ENCODE data around the gene LAMB1. TPM values are rescaled to one million over a fixed set of nuclear protein-coding genes. Genes with fewer than 3 reads are reported as not detected.

LAMB1 gene
- total RNA-seq, 1 experiment from 2014 or later: 136 TPM

DNA sequence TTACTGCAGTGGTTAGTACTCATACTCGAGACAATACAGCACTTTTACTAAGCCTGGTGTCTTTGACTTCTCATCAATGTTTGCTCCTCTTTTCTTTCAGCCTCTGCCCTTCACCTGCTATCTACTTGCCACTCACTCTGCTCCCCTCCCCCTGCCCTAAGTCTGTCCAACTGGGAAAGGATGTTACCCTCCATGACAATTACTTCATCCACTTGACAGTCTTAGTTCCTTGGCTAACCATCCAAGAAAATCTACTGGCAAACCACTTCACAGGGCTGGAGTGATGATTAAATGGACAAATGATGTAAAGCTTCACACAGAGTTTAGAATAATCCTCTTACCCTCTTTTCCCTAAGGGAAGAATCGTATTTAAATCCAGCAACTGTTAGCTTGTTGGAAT, 120.2 kb downstream of the LAMB1 start:
- no peaks in the 10 kb centered on the region for H3K27me3 ChIP-seq (replicated peaks)
- no peak for DNase-seq (ENCODE audit: low read depth in 1 of 2, low spot score in 2 of 2)
- no peaks in the 10 kb centered on the region for H3K4me1 ChIP-seq (replicated peaks)
- H3K9me3 ChIP-seq (replicated peaks): no peaks in the 10 kb centered on the region
- H3K27ac ChIP-seq: no peak overlapping the region
- no peak overlapping the region for H3K4me3 ChIP-seq
- H3K36me3 ChIP-seq: no peaks in the 10 kb centered on the region

DNA sequence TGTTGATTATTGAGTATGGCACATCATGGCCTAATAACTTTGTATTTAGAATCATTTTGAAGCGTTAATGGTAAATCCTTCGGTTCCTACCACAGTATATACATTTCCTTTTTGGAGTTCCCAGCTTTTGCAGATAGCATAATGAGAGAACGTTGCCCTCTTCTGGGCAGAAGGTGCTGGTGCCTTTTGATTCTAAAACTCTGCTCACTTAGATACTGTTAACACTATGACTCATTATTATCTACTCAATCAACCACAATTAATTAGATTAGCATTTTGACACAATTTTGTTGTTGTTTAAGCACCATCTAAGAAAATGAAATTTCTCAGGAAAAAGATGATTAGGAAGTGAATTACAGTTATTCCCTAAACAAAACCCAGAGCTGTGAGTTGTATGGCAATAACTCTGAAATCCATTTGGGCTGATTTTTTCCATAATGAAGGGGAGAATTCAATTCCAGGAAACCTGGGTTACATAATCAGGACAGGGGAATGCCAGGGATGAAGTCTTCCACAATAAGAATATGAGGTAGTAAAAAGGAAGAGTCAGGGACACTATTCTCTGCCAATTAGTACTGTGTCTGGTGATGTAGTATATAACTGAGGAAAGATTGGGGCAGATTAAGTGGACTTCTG, 123.4 kb downstream of the LAMB1 start:
- no peak overlapping the region for H3K4me3 ChIP-seq
- H3K36me3 ChIP-seq: no peaks in the 10 kb centered on the region
- no peaks in the 10 kb centered on the region for H3K9me3 ChIP-seq (replicated peaks)
- H3K4me1 ChIP-seq (replicated peaks): 0 out of 2 replicates have a peak, but pooled peaks cover 3% of the 10 kb centered on the region
- H3K27me3 ChIP-seq (replicated peaks): no peaks in the 10 kb centered on the region
- no peak overlapping the region for H3K27ac ChIP-seq
- peak in 1 of 2 experiments; percentile 55 for DNase-seq (ENCODE audit: low read depth in 1 of 2, low spot score in 2 of 2)

DNA sequence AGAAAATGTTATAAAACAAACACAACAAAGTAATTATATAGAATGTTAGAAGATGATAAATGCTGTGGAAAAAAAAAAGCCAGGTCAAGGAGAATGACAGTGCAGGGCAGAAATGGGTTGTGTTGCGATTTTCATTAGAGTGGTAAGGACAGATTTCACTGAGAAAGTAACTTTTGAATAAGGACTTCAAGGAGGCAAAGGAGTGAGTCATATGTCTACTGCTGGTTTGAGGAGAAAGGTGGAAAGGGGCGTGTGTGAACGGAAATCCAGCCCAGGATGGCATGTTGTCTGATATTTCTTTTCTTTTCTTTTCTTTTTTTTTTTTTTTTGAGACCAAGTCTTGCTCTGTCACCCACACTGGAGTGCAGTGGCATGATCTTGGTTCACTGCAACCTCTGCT, 124.3 kb downstream of the LAMB1 start:
- no peaks in the 10 kb centered on the region for H3K36me3 ChIP-seq
- H3K27ac ChIP-seq: no peak overlapping the region
- DNase-seq (ENCODE audit: low read depth in 1 of 2, low spot score in 2 of 2): no peak
- H3K4me1 ChIP-seq (replicated peaks): 0 out of 2 replicates have a peak, but pooled peaks cover 3% of the 10 kb centered on the region
- no peaks in the 10 kb centered on the region for H3K27me3 ChIP-seq (replicated peaks)
- H3K4me3 ChIP-seq: no peak overlapping the region
- no peaks in the 10 kb centered on the region for H3K9me3 ChIP-seq (replicated peaks)

DNA sequence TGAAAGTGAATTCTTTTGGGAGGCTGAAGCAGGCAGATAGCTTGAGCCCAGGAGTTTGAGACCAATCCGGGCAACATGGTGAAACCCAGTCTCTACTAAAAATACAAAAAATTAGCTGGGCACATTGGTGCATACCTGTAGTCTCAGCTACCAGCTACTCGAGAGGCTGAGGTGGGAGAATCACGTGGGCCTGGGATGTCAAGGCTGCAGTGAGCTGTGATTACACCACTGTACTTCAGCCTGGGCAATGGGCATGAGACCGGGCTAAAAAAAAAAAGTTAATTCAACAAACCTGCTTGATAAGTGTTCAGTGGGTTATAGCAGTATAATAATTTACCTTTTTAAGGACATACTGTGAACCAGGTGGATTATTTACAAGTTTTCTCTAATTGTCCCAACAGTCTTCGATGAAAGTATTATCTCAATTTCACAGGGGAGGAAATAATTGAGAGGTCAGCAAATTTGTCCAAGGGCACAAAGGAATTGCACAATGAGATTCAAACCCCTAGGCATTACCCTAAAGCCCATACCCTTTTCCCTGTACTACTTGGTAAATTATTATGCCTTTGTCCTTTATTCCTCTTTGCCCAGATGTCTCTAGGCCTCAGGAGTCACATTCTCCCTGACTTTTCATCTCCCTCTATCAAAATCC, 125.1 kb downstream of the LAMB1 start:
- no peaks in the 10 kb centered on the region for H3K36me3 ChIP-seq
- no peak for DNase-seq (ENCODE audit: low read depth in 1 of 2, low spot score in 2 of 2)
- H3K27ac ChIP-seq: no peak overlapping the region
- 0 out of 2 replicates have a peak, but pooled peaks cover 3% of the 10 kb centered on the region for H3K4me1 ChIP-seq (replicated peaks)
- H3K9me3 ChIP-seq (replicated peaks): no peaks in the 10 kb centered on the region
- H3K27me3 ChIP-seq (replicated peaks): no peaks in the 10 kb centered on the region
- H3K4me3 ChIP-seq: no peak overlapping the region

DNA sequence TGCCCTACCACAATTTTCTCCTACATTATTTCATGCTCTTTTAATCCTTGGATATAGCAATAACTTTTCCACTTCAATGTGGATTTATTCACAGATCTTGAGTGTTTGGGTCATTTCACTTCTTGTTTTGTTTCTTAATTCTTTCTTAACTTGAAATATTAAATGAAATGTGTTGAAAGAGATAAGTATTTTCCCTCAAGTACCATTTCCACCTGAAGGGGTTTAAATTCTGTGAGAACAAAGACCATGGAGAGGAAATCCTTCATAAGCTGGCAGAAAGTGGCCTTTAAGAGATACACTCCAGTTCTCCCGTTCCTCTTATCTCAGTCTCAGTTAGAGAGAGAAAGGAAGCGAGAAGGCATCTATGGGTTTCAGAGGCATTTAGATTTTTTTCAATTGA, 126.0 kb downstream of the LAMB1 start:
- no peak for DNase-seq (ENCODE audit: low read depth in 1 of 2, low spot score in 2 of 2)
- H3K9me3 ChIP-seq (replicated peaks): no peaks in the 10 kb centered on the region
- 0 out of 2 replicates have a peak, but pooled peaks cover 3% of the 10 kb centered on the region for H3K4me1 ChIP-seq (replicated peaks)
- no peaks in the 10 kb centered on the region for H3K36me3 ChIP-seq
- no peak overlapping the region for H3K27ac ChIP-seq
- no peak overlapping the region for H3K4me3 ChIP-seq
- H3K27me3 ChIP-seq (replicated peaks): no peaks in the 10 kb centered on the region

DNA sequence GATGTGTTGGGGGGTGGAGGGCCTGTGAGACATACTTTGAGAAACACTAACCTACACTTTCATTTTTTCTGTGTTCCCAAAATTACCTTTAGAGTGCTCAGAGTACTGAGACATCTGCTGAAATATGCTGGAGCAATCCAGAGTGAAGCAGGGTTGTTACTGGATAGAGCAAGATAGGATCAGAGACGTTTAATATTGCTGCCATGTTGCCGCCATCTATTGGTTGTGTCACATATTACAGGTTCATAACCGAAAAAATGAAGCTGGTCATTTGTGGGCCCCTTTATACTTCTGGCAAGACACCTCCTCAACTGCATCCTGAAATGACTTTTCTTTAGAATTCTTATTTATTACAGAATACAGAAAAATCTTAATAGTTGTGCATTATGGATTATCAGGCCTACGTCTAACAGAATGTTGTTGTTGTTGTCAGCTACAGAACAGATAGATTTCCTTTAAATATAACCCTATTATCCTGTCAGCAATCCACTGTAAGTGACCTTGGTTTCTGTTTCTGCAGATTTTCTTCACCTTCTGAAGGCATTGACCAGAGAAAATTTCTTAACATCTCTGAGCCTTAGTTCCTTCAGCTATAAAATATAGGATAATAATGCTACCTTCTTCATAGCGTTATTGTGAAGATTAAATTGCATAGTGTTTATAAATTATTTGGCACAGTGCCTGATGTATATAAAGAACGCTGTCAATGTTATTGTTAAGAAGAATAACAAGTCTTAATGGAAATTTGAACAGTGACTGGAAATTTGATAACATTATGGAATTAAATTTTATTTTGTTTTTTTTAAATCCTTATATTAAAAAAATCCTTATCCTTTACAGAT, 128.1 kb downstream of the LAMB1 start:
- H3K27ac ChIP-seq: no peak overlapping the region
- H3K4me3 ChIP-seq: no peak overlapping the region
- H3K36me3 ChIP-seq: no peaks in the 10 kb centered on the region
- no peaks in the 10 kb centered on the region for H3K9me3 ChIP-seq (replicated peaks)
- H3K27me3 ChIP-seq (replicated peaks): no peaks in the 10 kb centered on the region
- 0 out of 2 replicates have a peak, but pooled peaks cover 3% of the 10 kb centered on the region for H3K4me1 ChIP-seq (replicated peaks)
- DNase-seq (ENCODE audit: low read depth in 1 of 2, low spot score in 2 of 2): peak; percentile 52 to 60

DNA sequence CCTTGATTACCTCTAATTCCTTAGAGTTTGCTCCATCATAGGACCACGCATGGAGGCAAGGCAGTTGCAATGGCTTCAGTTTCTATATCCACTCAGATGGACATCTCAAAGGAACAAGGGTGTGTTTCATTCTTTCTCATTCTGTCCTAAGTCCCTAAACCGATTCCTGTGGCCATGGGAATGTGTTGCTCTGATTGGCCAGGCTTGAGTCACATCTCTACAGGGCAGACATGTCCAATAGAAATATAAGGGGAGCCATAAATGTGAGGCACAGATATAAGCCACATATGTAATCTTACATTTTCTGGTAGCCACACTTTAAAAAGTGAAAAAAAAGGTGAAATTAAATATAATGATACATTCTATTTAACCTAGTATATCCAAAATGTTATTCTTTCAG, 128.8 kb downstream of the LAMB1 start:
- no peaks in the 10 kb centered on the region for H3K27me3 ChIP-seq (replicated peaks)
- no peak for DNase-seq (ENCODE audit: low read depth in 1 of 2, low spot score in 2 of 2)
- no peaks in the 10 kb centered on the region for H3K9me3 ChIP-seq (replicated peaks)
- H3K4me1 ChIP-seq (replicated peaks): peaks cover 7% of the 10 kb centered on the region
- no peak overlapping the region for H3K27ac ChIP-seq
- H3K36me3 ChIP-seq: no peaks in the 10 kb centered on the region
- H3K4me3 ChIP-seq: no peak overlapping the region

Other genes starting within 250 kb of the LAMB1 start
- not detected in 2 replicates for gene SLC26A3, start 199.9 kb downstream of the LAMB1 start, total RNA-seq (2014; rRNA removed; shearing (Covaris generic))
- 113 and 119 TPM in 2 replicates for gene DLD, start 112.0 kb downstream of the LAMB1 start, total RNA-seq (2014; rRNA removed; shearing (Covaris generic))
- gene LAMB4, start 127.2 kb upstream of the LAMB1 start, total RNA-seq (2014; rRNA removed; shearing (Covaris generic)): 0.13 TPM in 1 of 2 replicates, not detected in the other

All from SJSA1 (cell line).